Activated CD8-positive, alpha-beta T cell treated with anti-CD3 and anti-CD28 coated beads, Interleukin-2, amount 10 ng/mL, durations not matched to agents 7 days and 5 days (primary cell): Measurements from ENCODE around the gene PLEKHA5. TPM values are rescaled to one million over a fixed set of nuclear protein-coding genes. Genes with fewer than 3 reads are reported as not detected.

Source experiments
- ATAC-seq: fragments of 150-1000 bp; cut with Tn5 transposase; one replicate; pipeline ENCODE4 v1.10.0; 2021; ENCODE audit warnings: moderate library complexity
- CTCF ChIA-PET: fragments of 350-600 bp; sonication (Branson Sonifier 250); formaldehyde crosslinking; loops from one replicate; lab custom pipeline; 2021; ENCODE audit warnings: antibody characterized with exemption; lab: Charles Lee
- POLR2A ChIA-PET: fragments of 350-600 bp; sonication (Branson Sonifier 250); formaldehyde crosslinking; loops from one replicate; lab custom pipeline; 2021; ENCODE audit warnings: antibody characterized with exemption; lab: Charles Lee
- DNase-seq: peaks from one replicate; pipeline ENCODE4 v3.0.0-alpha.2; 2020
- H3K27ac Mint-ChIP-seq: one replicate; pipeline ENCODE4 v1.8.0; 2021; ENCODE audit warnings: mild to moderate bottlenecking, mixed read lengths
- H3K27me3 Mint-ChIP-seq: one replicate; pipeline ENCODE4 v1.8.0; 2021; ENCODE audit warnings: low read depth, mixed read lengths
- H3K36me3 Mint-ChIP-seq: one replicate; pipeline ENCODE4 v1.8.0; 2021; ENCODE audit warnings: low read depth, mixed read lengths
- H3K4me1 Mint-ChIP-seq: one replicate; pipeline ENCODE4 v1.8.0; 2021; ENCODE audit warnings: low read depth, mixed read lengths
- H3K4me3 Mint-ChIP-seq: one replicate; pipeline ENCODE4 v1.8.0; 2021; ENCODE audit warnings: mild to moderate bottlenecking, mixed read lengths
- H3K9me3 Mint-ChIP-seq: one replicate; pipeline ENCODE4 v1.8.0; 2022; ENCODE audit warnings: mixed read lengths; ENCODE audit not compliant: insufficient read depth
- total RNA-seq, 2 experiments: library from RNA; stranded (reverse); gene quantifications; one replicate each; pipeline ENCODE4 v1.2.3, GENCODE V29; 2021

PLEKHA5 gene
- total RNA-seq, 2 experiments from 2014 or later = 3.4 to 3.7 TPM

GRCh38 chr12:19179986-19180385, 50.5 kb downstream of the PLEKHA5 start:
- Mint-ChIP-seq H3K4me3 (no peak overlapping the region), H3K9me3 (no peaks in the 10 kb centered on the region), H3K4me1 (no peaks in the 10 kb centered on the region), H3K36me3 (no peaks in the 10 kb centered on the region), H3K27ac (no peak overlapping the region), H3K27me3 (no peaks in the 10 kb centered on the region)
- ATAC-seq (no peak), DNase-seq (no peak)
- ChIA-PET CTCF (no interaction called here), POLR2A (no interaction called here)

DNA sequence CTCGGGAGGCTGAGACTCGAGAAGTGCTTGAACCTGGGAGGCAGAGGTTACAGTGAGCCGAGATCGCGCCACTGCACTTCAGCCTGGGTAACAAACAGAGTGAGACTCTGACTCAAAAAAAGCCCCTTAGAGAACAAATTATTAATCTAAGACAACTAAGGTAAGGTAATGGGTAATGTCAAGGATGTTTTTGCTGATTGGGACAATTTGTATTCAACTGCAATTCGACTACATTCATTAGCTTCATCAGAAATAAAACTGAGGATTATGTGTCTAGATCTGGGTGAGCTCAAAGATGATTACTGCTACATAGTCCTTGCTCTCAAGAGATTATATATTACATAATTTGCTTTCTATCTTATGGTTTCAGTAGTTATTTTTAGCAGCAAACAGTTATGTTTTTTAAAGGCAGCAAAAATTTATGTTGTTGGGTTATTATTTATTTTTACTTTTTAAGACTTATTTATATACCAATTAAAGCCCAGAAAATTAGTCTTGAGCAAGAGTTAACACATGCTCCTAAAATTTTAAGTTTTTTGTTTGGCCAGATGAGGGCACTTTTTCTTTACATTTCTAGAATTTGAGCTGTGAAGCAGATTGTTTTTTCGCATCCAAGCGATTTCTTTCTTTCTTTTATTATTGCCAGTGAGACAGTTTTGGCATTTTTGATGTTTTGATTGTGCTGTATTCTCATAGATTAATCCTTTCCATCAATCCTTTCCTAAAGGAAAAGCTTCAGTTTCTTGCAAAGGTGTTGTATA, 52.3 kb downstream of the PLEKHA5 start:
- POLR2A ChIA-PET = no interaction called here
- Mint-ChIP-seq H3K27ac (no peak overlapping the region), H3K4me1 (no peaks in the 10 kb centered on the region), H3K4me3 (no peak overlapping the region), H3K27me3 (no peaks in the 10 kb centered on the region), H3K36me3 (no peaks in the 10 kb centered on the region), H3K9me3 (no peaks in the 10 kb centered on the region)
- CTCF ChIA-PET = interaction anchor here (0.7 to 1.7 kb wide), 2 partner anchors 13 to 689 kb away, joined by 4 read pairs; no protein-coding TSS in a partner anchor
- DNase-seq (no peak), ATAC-seq (no peak)

GRCh38 chr12:19183121-19183838, 53.7 kb downstream of the PLEKHA5 start:
- Mint-ChIP-seq H3K27ac (no peak overlapping the region), H3K9me3 (no peaks in the 10 kb centered on the region)

DNA sequence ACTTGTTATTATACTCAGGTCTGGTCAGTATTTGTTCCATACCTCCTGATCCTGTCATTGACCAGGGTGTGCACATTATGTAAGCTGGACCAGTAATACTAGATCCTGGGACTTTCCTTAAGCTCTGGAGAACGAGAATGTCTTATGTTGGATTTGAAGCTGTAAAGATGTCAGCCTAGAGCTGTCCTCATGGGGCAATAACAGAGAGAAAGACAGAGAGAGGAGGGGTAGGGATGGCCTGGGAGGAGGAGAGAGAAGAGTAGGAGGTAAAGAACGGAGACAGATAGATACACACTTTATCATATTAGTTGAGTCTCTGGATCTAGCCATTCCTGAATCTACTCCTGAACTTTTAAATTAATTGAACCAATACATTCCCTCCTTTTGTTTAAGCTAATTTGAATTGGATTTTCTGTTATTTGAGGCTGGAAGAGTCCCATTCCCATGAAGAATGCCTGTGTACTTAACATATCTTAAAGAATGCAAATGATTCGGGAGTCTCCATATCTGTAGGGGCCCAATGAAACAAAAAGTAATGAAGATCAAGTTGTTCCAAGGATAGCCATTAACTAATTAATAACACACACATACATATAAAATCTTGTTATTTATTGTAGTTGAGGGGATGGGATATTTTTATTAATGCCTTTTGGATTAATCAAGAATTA, 55.9 kb downstream of the PLEKHA5 start:
- no peaks in the 10 kb centered on the region for H3K9me3 Mint-ChIP-seq
- DNase-seq (no peak), ATAC-seq (no peak)
- H3K27me3 Mint-ChIP-seq = peaks cover 7% of the 10 kb centered on the region
- no peaks in the 10 kb centered on the region for H3K4me1 Mint-ChIP-seq
- ChIA-PET CTCF (interaction anchor here (1.2 to 1.7 kb wide), 7 partner anchors 8 to 935 kb away, joined by 3 to 7 read pairs (median 4); no protein-coding TSS in a partner anchor), POLR2A (no interaction called here)
- H3K27ac Mint-ChIP-seq = no peak overlapping the region
- H3K36me3 Mint-ChIP-seq = no peaks in the 10 kb centered on the region
- H3K4me3 Mint-ChIP-seq = no peak overlapping the region

More at GRCh38 chr12:19183121-19183838, 53.7 kb downstream of the PLEKHA5 start:
- DNase-seq (no peak), ATAC-seq (no peak)
- POLR2A ChIA-PET = no interaction called here
- no peak overlapping the region for H3K4me3 Mint-ChIP-seq
- H3K36me3 Mint-ChIP-seq = no peaks in the 10 kb centered on the region
- peaks cover 3% of the 10 kb centered on the region for H3K27me3 Mint-ChIP-seq
- H3K4me1 Mint-ChIP-seq = no peaks in the 10 kb centered on the region
- CTCF ChIA-PET = interaction anchor here (1.3 to 1.7 kb wide), 2 partner anchors 14 to 323 kb away, joined by 4 to 5 read pairs; no protein-coding TSS in a partner anchor

DNA sequence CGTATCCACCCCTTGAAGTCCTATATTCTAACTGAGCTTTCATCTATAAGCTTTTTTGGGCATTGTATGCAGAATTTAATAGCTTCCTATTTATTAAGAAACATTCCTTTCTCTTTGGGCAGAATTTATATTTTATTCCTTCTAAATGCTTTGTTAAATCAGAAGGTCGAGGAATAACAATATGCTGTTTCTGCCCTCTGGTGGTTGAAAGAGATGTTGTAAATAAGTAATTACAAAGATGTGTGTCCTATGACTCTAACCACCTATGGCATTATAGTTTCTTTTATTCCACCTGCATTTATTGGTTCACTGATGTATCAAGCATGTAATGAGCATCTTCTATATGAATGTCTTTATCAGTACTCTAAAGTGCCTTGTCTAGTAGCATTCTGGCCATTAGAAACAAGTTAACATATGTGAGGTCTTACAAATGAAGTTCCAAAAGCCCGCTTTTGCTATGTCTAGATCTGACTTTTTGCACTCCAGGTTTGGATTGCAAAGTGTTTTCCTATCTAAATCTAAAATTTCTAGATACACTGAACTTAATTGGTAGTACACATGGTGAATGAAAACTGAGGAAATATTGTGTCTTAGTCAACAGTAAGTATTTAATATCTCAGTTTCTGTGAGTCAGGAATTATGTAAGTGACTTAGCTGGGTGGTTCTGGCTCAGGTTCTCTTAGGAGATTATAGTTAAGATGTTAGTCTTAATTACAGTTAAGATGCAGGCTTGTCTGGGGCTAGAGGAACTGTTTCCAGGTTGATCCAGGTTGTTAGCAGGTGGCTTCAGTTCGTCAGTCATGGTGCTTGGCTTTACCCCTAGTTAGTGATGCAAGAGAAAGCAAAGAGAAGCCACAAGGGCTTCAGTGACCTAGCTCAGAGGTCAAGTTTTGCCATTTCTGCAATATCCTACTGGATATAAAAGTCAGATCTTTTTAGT, 57.5 kb downstream of the PLEKHA5 start:
- peaks cover 7% of the 10 kb centered on the region for H3K27me3 Mint-ChIP-seq
- DNase-seq (no peak), ATAC-seq (no peak)
- H3K4me3 Mint-ChIP-seq = no peak overlapping the region
- ChIA-PET POLR2A (interaction anchor here (0.7 kb wide), 1 partner anchor 58 kb away, joined by 3 read pairs; the partner anchor contains the start of gene PLEKHA5), CTCF (interaction anchor here (0.7 to 1.7 kb wide), 20 partner anchors 8 to 936 kb away, joined by 3 to 7 read pairs (median 4); no protein-coding TSS in a partner anchor)
- H3K4me1 Mint-ChIP-seq = no peaks in the 10 kb centered on the region
- H3K9me3 Mint-ChIP-seq = no peaks in the 10 kb centered on the region
- no peak overlapping the region for H3K27ac Mint-ChIP-seq
- no peaks in the 10 kb centered on the region for H3K36me3 Mint-ChIP-seq

GRCh38 chr12:19189522-19189921, 60.0 kb downstream of the PLEKHA5 start:
- ATAC-seq (no peak), DNase-seq (no peak)
- Mint-ChIP-seq H3K9me3 (no peaks in the 10 kb centered on the region), H3K4me3 (no peak overlapping the region), H3K4me1 (no peaks in the 10 kb centered on the region), H3K27me3 (peaks cover 7% of the 10 kb centered on the region), H3K27ac (no peak overlapping the region), H3K36me3 (no peaks in the 10 kb centered on the region)
- POLR2A ChIA-PET = no interaction called here
- CTCF ChIA-PET = no interaction called here

DNA sequence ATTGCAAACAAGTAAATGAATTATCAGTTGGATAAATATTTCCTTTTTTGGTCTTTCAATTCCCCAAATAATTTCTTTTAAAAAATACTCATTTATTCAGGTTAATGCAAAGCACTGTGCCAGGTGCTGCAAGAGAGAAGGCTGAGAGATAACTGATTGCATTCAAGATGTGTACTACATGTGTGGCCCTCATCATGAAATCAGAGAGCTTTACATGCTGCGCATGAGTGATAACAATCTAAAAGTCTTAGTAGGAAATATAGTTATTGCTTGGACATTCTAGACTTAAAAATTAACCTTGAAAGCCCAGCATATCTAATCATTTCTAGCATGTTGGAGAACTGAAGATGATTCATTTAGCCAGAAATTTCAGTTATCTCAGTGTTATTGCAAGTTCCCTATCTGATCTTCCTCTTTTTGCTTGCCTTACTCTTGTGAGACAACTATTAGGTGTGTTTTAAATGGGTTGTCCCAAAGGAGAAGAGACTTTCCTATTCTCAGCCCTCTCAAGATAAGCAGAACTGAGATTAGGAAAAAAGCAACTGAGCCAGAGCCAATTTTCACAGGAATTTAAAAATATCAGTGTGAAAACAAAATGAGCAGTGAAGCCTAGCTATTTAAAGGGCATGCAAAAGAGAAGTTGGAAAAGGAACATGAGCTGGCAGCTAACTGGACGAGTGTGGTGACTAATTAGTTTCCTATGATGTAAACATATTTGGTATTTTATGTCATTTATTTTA, 60.9 kb downstream of the PLEKHA5 start:
- DNase-seq (no peak), ATAC-seq (no peak)
- H3K27ac Mint-ChIP-seq = no peak overlapping the region
- H3K4me3 Mint-ChIP-seq = no peak overlapping the region
- ChIA-PET CTCF (no interaction called here), POLR2A (no interaction called here)
- H3K36me3 Mint-ChIP-seq = no peaks in the 10 kb centered on the region
- H3K27me3 Mint-ChIP-seq = peaks cover 7% of the 10 kb centered on the region
- no peaks in the 10 kb centered on the region for H3K4me1 Mint-ChIP-seq
- H3K9me3 Mint-ChIP-seq = no peaks in the 10 kb centered on the region

DNA sequence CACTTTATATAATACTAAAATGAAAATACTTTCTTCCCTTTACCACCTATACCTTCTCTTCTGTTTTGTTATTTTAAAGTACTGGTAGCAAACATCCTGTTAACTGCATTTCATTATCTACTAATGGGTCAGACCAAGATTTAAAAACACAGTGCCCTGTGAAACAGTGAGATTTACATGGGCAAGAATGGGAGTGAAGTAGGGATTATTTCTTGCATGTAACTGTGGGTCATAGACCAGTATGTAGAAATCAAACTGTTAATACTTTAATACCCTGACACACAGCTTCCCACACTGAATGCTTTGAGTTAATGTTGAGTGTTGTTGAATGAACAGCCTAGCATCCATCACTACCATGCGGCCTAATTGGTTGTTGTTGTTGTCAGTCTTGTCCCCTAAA, 61.6 kb downstream of the PLEKHA5 start:
- Mint-ChIP-seq H3K4me3 (no peak overlapping the region), H3K4me1 (no peaks in the 10 kb centered on the region), H3K27me3 (peaks cover 7% of the 10 kb centered on the region), H3K36me3 (no peaks in the 10 kb centered on the region), H3K27ac (no peak overlapping the region), H3K9me3 (no peaks in the 10 kb centered on the region)
- ATAC-seq = no peak
- DNase-seq = no peak
- POLR2A ChIA-PET = no interaction called here
- CTCF ChIA-PET = no interaction called here

DNA sequence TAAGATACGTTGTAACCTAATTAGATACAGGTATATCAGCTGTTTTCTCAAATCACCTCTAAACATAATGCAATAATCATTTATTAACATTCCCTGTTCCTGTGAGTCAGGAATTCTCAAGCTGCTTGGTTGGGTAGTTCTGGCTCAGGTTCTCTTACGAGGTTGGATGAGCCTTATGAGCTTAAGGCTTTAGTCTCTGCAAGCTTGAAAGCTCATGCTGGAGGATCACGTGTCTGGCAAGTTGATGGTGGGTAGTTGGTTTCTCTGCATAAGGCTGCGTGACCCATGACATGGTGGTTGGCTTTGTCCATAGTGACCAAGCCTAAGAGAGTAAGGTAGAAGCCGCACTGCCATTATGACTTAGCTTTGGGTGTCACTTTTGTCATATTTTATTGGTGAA, 62.0 kb downstream of the PLEKHA5 start:
- H3K4me1 Mint-ChIP-seq = no peaks in the 10 kb centered on the region

DNA sequence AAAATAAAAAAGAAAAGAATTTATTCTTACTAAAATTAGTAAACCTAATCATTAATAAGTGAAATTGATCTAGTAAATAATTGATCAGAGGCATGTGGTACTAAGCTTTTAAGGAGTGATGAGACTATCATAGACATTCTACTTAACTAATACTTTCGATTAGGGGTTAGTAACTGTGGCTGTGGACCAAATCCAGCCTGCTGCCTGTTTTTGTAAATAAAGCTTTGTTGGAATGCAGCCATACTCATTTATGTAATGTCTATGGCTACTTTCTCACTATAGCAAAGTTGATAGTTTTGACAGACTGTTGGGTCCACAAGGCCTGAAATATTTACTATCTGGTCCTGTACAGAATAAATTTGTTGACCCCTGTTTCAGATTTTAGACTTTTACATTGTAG, 63.2 kb downstream of the PLEKHA5 start:
- no peaks in the 10 kb centered on the region for H3K4me1 Mint-ChIP-seq
- H3K27ac Mint-ChIP-seq = no peak overlapping the region
- ChIA-PET CTCF (no interaction called here), POLR2A (no interaction called here)
- ATAC-seq = no peak
- H3K27me3 Mint-ChIP-seq = peaks cover 4% of the 10 kb centered on the region
- H3K36me3 Mint-ChIP-seq = no peaks in the 10 kb centered on the region
- no peaks in the 10 kb centered on the region for H3K9me3 Mint-ChIP-seq
- H3K4me3 Mint-ChIP-seq = no peak overlapping the region
- no peak for DNase-seq

More for the DNA sequence above, 62.0 kb downstream of the PLEKHA5 start:
- Mint-ChIP-seq H3K9me3 (no peaks in the 10 kb centered on the region), H3K27me3 (peaks cover 7% of the 10 kb centered on the region), H3K4me3 (no peak overlapping the region), H3K27ac (no peak overlapping the region), H3K36me3 (no peaks in the 10 kb centered on the region)
- CTCF ChIA-PET = no interaction called here
- ATAC-seq = no peak
- POLR2A ChIA-PET = no interaction called here
- no peak for DNase-seq
